K562 (cell line): ENCODE measurements around the gene SULT2B1.

Source experiments
- ATF1 ChIP-seq, 2 experiments: fragments of 450-650 bp in 1 of 2; IDR thresholded peaks; 2 replicates each; pipeline ENCODE4 v1.6.1; 2016; ENCODE audit warnings: missing compliant biosample characterization in 1 of 2, missing genetic modification characterization in 1 of 2
- CBX3 ChIP-seq, 2 experiments: IDR thresholded peaks; 1 replicate in 1 of 2; 2 replicates in 1 of 2; pipeline ENCODE4 v1.6.1; 2012; ENCODE audit warnings: inconsistent platforms in 2 of 2, low read length in 2 of 2, borderline replicate concordance in 1 of 2, control low read depth in 1 of 2
- CTCF ChIP-seq, 3 experiments: IDR thresholded peaks in 2 of 3; conservative IDR thresholded peaks in 1 of 3; 2 replicates each; pipeline ENCODE4 v1.5.1; 2011 to 2012; ENCODE audit warnings: low read length in 3 of 3, mild to moderate bottlenecking in 3 of 3, control low read depth in 2 of 3, improper control_type of control experiment in 1 of 3, inconsistent platforms in 1 of 3, low read depth in 1 of 3, mixed read lengths in 1 of 3, moderate library complexity in 1 of 3; ENCODE audit not compliant: insufficient read depth in 2 of 3
- FOXM1 ChIP-seq, 2 experiments: fragments of 450-650 bp in 1 of 2; sonication (generic) in 1 of 2; formaldehyde crosslinking in 1 of 2; IDR thresholded peaks; 2 replicates each; pipeline versions ENCODE4 v1.6.1 to v1.9.0; 2017 to 2022; ENCODE audit warnings: low read depth in 2 of 2, mild to moderate bottlenecking in 2 of 2, missing genetic modification reagents in 1 of 2, moderate library complexity in 1 of 2
- PML ChIP-seq: IDR thresholded peaks from 2 replicates; pipeline ENCODE4 v1.6.1; 2012; ENCODE audit warnings: low read length, inconsistent platforms
- RBM22 ChIP-seq: fragments of 200-400 bp; formaldehyde crosslinking; IDR thresholded peaks from 2 replicates; pipeline ENCODE4 v1.6.1; 2018; ENCODE audit warnings: low read length, low read depth; ENCODE audit not compliant: poor library complexity, severe bottlenecking
- TAF15 ChIP-seq: fragments of 200-400 bp; formaldehyde crosslinking; IDR thresholded peaks from 2 replicates; pipeline ENCODE4 v1.6.1; 2017; ENCODE audit warnings: mild to moderate bottlenecking, low read depth, low read length, moderate library complexity
- TCF7L2 ChIP-seq: fragments of 150-350 bp; IDR thresholded peaks from 2 replicates; pipeline ENCODE4 v1.6.1; 2016; ENCODE audit warnings: low read depth, mild to moderate bottlenecking, low read length, moderate library complexity
- TEAD4 ChIP-seq, 2 experiments: sonication (generic) in 1 of 2; formaldehyde crosslinking in 1 of 2; IDR thresholded peaks; 2 replicates each; pipeline versions ENCODE4 v1.6.1 to v1.8.0; 2012 to 2022; ENCODE audit warnings: borderline replicate concordance in 1 of 2, inconsistent platforms in 1 of 2, low read length in 1 of 2, mild to moderate bottlenecking in 1 of 2, missing genetic modification reagents in 1 of 2
- ZC3H8 ChIP-seq: fragments of 450-650 bp; IDR thresholded peaks from 2 replicates; pipeline ENCODE4 v1.6.1; 2017
- ZKSCAN8 ChIP-seq: fragments of 200-800 bp; sonication (Bioruptor generic); IDR thresholded peaks from 2 replicates; pipeline ENCODE4 v1.6.1; 2016; ENCODE audit warnings: missing genetic modification characterization, missing compliant biosample characterization

DNA sequence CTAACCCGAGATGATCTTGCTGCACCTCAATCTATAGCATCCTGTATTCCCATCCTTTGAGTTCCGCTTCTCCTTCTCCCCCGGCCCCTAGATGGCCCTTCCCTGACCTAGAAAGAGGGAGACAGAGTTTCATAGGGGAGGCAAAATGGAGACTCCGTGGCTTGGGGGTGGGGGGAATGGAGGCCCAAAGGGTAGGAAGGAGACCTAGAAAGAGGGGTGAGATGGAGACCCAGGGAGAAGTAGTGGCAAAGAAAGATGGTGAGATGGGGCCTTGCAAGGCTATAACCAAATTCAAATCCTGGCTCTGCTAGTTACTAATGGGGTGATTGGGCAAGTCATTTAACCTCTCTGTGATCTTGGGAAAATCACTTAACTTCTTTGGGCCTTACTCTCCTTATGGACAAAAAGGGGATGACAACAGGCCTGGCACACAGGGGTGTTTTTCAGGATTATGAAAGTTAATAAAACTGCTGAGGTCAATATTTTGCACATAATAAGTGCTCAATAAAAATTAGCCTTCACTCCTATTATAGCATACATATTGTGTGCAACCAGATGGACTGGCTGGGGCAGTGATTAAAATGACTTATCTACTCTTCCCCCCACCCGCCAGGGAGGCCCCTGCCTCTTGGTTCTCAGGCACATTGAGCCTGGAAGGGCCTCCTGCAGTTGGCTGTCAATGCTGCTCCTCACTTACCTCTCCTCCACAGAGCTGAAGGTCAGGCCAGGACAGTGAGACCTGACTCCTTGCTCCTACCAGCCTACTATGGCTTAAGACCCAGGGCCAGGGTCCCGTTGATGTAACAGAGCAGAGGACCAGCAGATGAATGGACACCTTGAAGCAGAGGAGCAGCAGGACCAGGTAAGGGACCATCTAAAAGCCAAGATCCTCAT, 68.0 kb downstream of the SULT2B1 start:
- TF ChIP-seq PML (no peak), CTCF (IDR thresholded peaks at IDR 0.05 in 2 of 3, conservative IDR thresholded peaks at IDR 0.05 in 1 of 3; ENCODE audit: insufficient read depth in 2 of 3, low read depth in 1 of 3, low read length in 3 of 3) (no peak), TEAD4 (IDR thresholded peaks at IDR 0.05; ENCODE audit: low read length) (no peak), TEAD4 (CRISPR knock-in tag; IDR thresholded peaks at IDR 0.05; ENCODE audit: borderline replicate concordance) (no peak), ZC3H8 (no peak), CBX3 (IDR thresholded peaks at IDR 0.05; ENCODE audit: borderline replicate concordance in 1 of 2, low read length in 2 of 2) (no peak), ZKSCAN8 (no peak), TAF15 (no peak), RBM22 (no peak), ATF1 (CRISPR knock-in tag; IDR thresholded peaks at IDR 0.05) (no peak), ATF1 (tag; IDR thresholded peaks at IDR 0.05) (no peak), TCF7L2 (no peak), FOXM1 (IDR thresholded peaks at IDR 0.05; ENCODE audit: low read depth) (0 out of 2 replicates have a peak, but pooled peaks have one; percentile 3), FOXM1 (CRISPR knock-in tag; IDR thresholded peaks at IDR 0.05; ENCODE audit: low read depth) (no peak)
